Stimulated activated effector memory CD8-positive, alpha-beta T cell treated with anti-CD3 and anti-CD28 coated beads, Interleukin-12 subunit alpha, Interleukin-12 subunit beta, amount 100 ng/mL, for 72 hours (primary cell): Measurements from ENCODE around the gene UBALD2.
"Not testable (repeated sequence)": the region's sequence is repeated elsewhere in the genome, so short reads cannot be mapped to it uniquely, and the experiment has no call there.

ENCODE experiments used
- ATAC-seq: fragments of 150-1000 bp; cut with Tn5 transposase; 2 replicates; pipeline ENCODE4 v1.10.0; 2021
- DNase-seq, 2 donors: peaks; one replicate each; pipeline ENCODE4 v3.0.0; 2021 to 2022; ENCODE audit warnings: low spot score in 2 of 2
- H3K27ac Mint-ChIP-seq: one replicate; pipeline ENCODE4 v1.8.0; 2022; ENCODE audit warnings: mild to moderate bottlenecking, mixed read lengths
- H3K36me3 Mint-ChIP-seq: one replicate; pipeline ENCODE4 v1.8.0; 2022; ENCODE audit warnings: mild to moderate bottlenecking, mixed read lengths
- H3K4me1 Mint-ChIP-seq: one replicate; pipeline ENCODE4 v1.8.0; 2022; ENCODE audit warnings: mixed read lengths
- H3K4me3 Mint-ChIP-seq: one replicate; pipeline ENCODE4 v1.8.0; 2022; ENCODE audit warnings: mild to moderate bottlenecking, mixed read lengths
- H3K9me3 Mint-ChIP-seq: one replicate; pipeline ENCODE4 v1.8.0; 2022; ENCODE audit warnings: mixed read lengths

Gene UBALD2

GRCh38 chr17:76264755-76265623 is at the start of gene UBALD2:
TSS of gene UBALD2 (plus strand) at chr17:76265348. CDS start at chr17:76265506, 158 bp downstream.
- peak within 1 kb of the TSS; percentile 96 for H3K27ac Mint-ChIP-seq
- ATAC-seq (peak; percentile 89), DNase-seq (peak; percentile 96 to 99)
- peak within 1 kb of the TSS; percentile 88 for H3K4me3 Mint-ChIP-seq
- H3K36me3 Mint-ChIP-seq: peaks cover 61% of the 10 kb centered on the region
- no peaks in the 10 kb centered on the region for H3K9me3 Mint-ChIP-seq
- peaks cover 54% of the 10 kb centered on the region for H3K4me1 Mint-ChIP-seq

- H3K9me3 Mint-ChIP-seq: no peaks in the 10 kb centered on the region
- H3K36me3 Mint-ChIP-seq: peaks cover 5% of the 10 kb centered on the region
- DNase-seq: no peak
- H3K4me3 Mint-ChIP-seq: no peak overlapping the region
- ATAC-seq: no peak
- no peak overlapping the region for H3K27ac Mint-ChIP-seq
- peaks cover 16% of the 10 kb centered on the region for H3K4me1 Mint-ChIP-seq
Observed at GRCh38 chr17:76217081-76217480, 48.1 kb upstream of the UBALD2 start.

DNA sequence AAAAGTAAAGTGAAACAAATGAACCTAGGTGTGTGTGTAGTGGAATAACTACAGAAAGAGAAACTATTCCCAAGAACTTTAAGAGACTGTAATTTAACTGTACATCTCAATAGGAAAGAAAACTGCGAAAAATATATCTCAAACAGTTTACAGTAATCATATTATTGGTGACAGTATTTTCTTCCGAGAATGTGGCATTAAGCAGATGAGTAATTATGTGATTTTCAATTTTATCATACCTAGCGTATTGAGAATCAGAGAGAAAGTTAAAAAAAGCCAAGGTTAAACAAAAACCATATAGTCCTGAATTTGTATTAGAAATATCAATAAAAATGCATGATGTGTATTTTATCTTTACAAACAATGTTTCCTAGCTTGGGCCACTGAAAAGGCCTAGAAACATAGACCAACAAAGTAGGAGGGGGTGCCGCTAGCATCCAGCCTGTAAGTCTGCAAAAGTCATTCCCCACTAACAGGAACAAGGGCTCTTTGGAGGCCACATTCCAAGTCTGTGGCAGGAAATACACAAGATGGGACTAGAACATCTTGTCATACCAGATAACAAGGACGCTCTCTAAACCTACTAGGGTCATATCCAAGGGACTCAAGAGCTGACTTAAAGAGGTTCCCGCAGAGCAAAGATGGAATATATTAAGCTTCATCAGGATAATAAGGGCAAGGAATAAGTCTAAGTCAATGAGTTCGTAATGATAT is 45.3 kb upstream of the UBALD2 start:
- peak overlapping the region; percentile 60 for H3K27ac Mint-ChIP-seq
- peak; percentile 57 for ATAC-seq
- H3K36me3 Mint-ChIP-seq: no peaks in the 10 kb centered on the region

GRCh38 chr17:76223802-76224201 is 41.3 kb upstream of the UBALD2 start:
- ATAC-seq: no peak
- Mint-ChIP-seq H3K27ac (no peak overlapping the region), H3K4me3 (no peak overlapping the region)

More for the DNA sequence above, 45.3 kb upstream of the UBALD2 start:
- no peak for DNase-seq
- H3K9me3 Mint-ChIP-seq: no peaks in the 10 kb centered on the region
- peaks cover 16% of the 10 kb centered on the region for H3K4me1 Mint-ChIP-seq
- H3K4me3 Mint-ChIP-seq: no peak overlapping the region

GRCh38 chr17:76225373-76226086 is 39.6 kb upstream of the UBALD2 start:
- H3K36me3 Mint-ChIP-seq, DNase-seq, H3K9me3 Mint-ChIP-seq, H3K27ac Mint-ChIP-seq, ATAC-seq, H3K4me3 Mint-ChIP-seq: not testable (repeated sequence)
- peaks cover 24% of the 10 kb centered on the region for H3K4me1 Mint-ChIP-seq

More at GRCh38 chr17:76223802-76224201, 41.3 kb upstream of the UBALD2 start:
- Mint-ChIP-seq H3K4me1 (peaks cover 19% of the 10 kb centered on the region), H3K36me3 (no peaks in the 10 kb centered on the region), H3K9me3 (no peaks in the 10 kb centered on the region)
- DNase-seq: no peak

DNA sequence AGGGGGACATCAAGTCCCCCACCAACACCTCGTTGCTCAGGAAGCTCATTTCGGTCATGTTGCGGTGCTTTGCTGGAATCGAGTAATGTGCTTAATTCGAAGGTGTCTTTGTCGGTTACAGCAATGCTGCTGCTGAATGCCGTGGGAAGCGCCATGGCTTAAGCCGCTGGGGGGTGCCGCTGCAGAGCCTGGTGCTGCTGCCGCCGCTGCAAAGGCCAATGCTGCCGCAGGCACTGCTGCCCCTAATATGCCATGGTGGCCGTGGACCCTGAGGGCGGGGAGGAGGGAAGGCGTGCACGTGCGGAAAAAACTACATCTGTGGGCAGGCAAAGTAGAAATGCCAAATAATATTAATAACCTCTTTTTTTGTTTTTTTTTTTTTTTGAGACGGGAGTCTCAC is 38.4 kb upstream of the UBALD2 start:
- not testable (repeated sequence) for ATAC-seq, H3K9me3 Mint-ChIP-seq, H3K36me3 Mint-ChIP-seq, H3K4me3 Mint-ChIP-seq, DNase-seq
- Mint-ChIP-seq H3K27ac (peak overlapping the region; percentile 12), H3K4me1 (peaks cover 24% of the 10 kb centered on the region)

DNA sequence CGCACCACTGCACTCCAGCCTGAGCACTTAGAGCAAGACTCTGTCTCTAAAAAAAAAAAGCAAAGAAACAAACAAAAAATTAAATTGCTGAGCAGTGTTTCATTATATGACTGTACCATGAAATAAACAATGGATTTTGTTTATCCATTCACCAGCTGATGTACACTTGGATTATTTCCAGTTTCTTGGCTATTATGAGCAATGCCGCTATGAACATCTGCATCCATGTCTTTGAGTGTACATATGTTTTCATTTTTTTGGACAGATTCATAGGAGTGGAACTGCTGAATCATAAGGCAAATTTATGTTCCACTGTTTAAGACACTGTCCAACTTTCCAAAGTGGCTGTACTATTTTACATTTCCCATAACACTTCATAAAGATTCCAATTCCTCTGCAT is 32.8 kb upstream of the UBALD2 start:
- peaks cover 3% of the 10 kb centered on the region for H3K9me3 Mint-ChIP-seq
- no peak overlapping the region for H3K4me3 Mint-ChIP-seq
- no peak overlapping the region for H3K27ac Mint-ChIP-seq
- peaks cover 34% of the 10 kb centered on the region for H3K4me1 Mint-ChIP-seq
- DNase-seq (no peak), ATAC-seq (no peak)
- H3K36me3 Mint-ChIP-seq: no peaks in the 10 kb centered on the region

DNA sequence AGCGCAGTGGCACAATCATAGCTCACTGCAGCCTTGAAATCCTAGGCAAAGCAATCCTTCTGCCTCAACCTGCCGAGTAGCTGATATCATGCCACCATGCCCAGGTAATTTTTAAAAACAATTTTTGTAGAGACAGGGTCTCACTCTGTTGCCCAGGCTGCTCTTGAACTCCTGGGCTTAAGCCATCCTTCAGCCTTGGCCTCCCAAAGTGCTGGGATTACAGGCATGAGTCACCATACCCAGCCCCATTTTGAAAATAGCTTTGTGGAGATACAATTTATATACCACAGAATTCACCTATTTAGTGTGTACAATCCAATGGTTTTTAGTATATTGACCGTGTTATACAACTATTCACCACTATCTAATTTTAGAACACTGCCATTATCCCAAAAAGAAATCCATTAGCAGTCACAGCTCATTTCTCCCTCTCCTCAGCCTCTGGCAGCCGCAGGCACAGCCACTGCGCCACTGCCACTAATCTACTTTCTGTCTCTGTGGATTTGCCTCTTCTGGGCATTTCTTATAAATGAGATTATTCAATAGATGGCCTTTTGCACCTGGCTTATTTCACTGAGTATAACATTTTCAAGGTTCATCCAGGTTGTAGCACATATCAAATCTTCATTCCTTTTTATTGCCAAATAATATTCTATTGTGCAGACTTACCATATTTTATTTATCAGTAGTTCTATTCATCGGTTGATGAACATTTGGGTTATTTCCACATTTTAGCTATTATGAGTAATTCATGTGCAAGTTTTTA is 31.4 kb upstream of the UBALD2 start:
- DNase-seq (no peak), ATAC-seq (no peak)
- peaks cover 3% of the 10 kb centered on the region for H3K9me3 Mint-ChIP-seq
- H3K4me1 Mint-ChIP-seq: peaks cover 34% of the 10 kb centered on the region
- peak overlapping the region; percentile 48 for H3K4me3 Mint-ChIP-seq
- no peaks in the 10 kb centered on the region for H3K36me3 Mint-ChIP-seq
- H3K27ac Mint-ChIP-seq: peak overlapping the region; percentile 85

- ATAC-seq (peak; percentile 83), DNase-seq (peak in 1 of 2 donors; percentile 61)
- Mint-ChIP-seq H3K9me3 (peaks cover 3% of the 10 kb centered on the region), H3K4me1 (peaks cover 34% of the 10 kb centered on the region), H3K36me3 (no peaks in the 10 kb centered on the region), H3K27ac (peak overlapping the region; percentile 85), H3K4me3 (peak overlapping the region; percentile 48)
Observed at GRCh38 chr17:76234354-76234679, 30.8 kb upstream of the UBALD2 start.

DNA sequence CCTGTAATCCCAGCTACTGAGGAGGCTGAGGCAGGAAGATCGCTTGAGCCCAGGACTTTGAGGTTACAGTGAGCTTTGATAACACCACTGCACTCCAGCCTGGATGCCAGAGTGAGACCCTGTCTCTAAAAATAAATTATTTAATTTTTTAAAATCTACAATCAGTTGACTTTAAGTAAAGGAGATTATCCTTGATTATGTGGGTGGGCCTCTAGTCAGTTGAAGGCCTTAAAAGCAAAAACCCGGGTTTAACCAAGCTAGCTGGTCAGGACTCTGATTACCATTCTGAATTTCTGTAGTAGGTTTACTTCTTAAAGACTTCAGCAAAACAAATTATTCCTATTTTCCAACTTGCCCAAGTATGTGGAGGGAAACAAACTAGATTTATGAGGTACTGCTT is 29.3 kb upstream of the UBALD2 start:
- Mint-ChIP-seq H3K36me3 (no peaks in the 10 kb centered on the region), H3K27ac (no peak overlapping the region), H3K4me3 (no peak overlapping the region), H3K9me3 (peaks cover 3% of the 10 kb centered on the region), H3K4me1 (peaks cover 34% of the 10 kb centered on the region)
- ATAC-seq (no peak), DNase-seq (no peak)

DNA sequence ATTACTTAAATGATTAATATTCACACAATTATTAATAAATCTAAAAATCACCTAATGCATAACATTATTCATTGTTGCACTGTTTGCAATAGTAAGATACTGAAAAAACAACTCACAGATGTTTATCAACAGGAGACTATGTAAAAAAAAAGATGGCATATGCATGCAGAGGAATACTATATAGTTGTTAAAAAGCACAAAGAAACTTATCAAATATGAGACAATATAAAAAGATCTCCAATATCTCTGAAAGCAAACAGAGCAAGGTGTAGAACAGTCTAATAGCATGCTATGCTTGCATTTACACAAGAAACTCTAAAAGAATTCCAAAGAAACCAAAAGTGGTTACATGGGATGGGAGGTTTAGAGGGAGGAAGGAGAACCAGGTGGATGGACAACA is 28.5 kb upstream of the UBALD2 start:
- Mint-ChIP-seq H3K27ac (no peak overlapping the region), H3K9me3 (peaks cover 3% of the 10 kb centered on the region), H3K36me3 (no peaks in the 10 kb centered on the region), H3K4me3 (no peak overlapping the region), H3K4me1 (peaks cover 41% of the 10 kb centered on the region)
- ATAC-seq (no peak), DNase-seq (no peak)

DNA sequence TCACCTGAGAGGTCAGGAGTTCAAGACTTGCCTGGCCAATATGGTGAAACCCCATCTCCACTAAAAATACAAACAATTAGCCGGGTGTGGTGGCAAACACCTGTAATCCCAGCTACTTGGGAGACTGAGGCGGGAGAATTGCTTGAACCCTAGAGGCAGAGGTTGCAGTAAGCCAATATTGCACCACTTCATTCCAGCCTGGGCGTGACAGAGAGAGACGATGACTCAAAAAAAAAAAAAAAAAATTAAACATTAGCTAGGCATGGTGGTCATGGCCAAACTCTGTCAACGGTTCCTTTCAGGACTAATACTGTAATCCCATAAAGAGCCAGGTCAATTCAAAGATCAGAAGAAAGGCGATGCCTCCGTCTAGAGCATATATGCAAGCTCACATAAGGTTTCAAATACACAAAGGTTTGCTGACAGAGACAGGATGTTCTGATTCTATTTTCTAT is 27.3 kb upstream of the UBALD2 start:
- H3K4me3 Mint-ChIP-seq: peak overlapping the region; percentile 58
- ATAC-seq: no peak
- peaks cover 42% of the 10 kb centered on the region for H3K4me1 Mint-ChIP-seq

GRCh38 chr17:76238847-76239537 is 26.2 kb upstream of the UBALD2 start:
- no peaks in the 10 kb centered on the region for H3K36me3 Mint-ChIP-seq
- no peak for ATAC-seq
- H3K27ac Mint-ChIP-seq: no peak overlapping the region
- peak overlapping the region; percentile 58 for H3K4me3 Mint-ChIP-seq
- DNase-seq: no peak
- peaks cover 36% of the 10 kb centered on the region for H3K4me1 Mint-ChIP-seq
- H3K9me3 Mint-ChIP-seq: peaks cover 1% of the 10 kb centered on the region

More for the DNA sequence above, 27.3 kb upstream of the UBALD2 start:
- Mint-ChIP-seq H3K27ac (no peak overlapping the region), H3K36me3 (no peaks in the 10 kb centered on the region), H3K9me3 (peaks cover 3% of the 10 kb centered on the region)
- no peak for DNase-seq
